Astrocyte (in vitro differentiated cells and primary cell): ENCODE measurements around the gene ZIC4. TPM values are rescaled to one million over a fixed set of nuclear protein-coding genes. Genes with fewer than 3 reads are reported as not detected.

Source experiments
- DNase-seq: peaks from one replicate; pipeline ENCODE4 v3.0.0-alpha.2; 2010; ENCODE audit warnings: low read depth
- FAIRE-seq: peaks from 2 replicates; lab custom pipeline; 2011; peaks lifted over from hg19 to GRCh38; lab: Jason Lieb, UNC
- H2AFZ ChIP-seq: 2 replicates; pipeline ENCODE4 v1.6.0; 2012; ENCODE audit warnings: low read depth, low read length, inconsistent platforms
- H3K27ac ChIP-seq: 2 replicates; pipeline ENCODE4 v1.5.1; 2011; ENCODE audit warnings: low read depth, low read length, inconsistent platforms
- H3K27me3 ChIP-seq: 2 replicates; pipeline ENCODE4 v1.6.0; 2011; ENCODE audit warnings: low read length, inconsistent platforms; ENCODE audit not compliant: insufficient read depth
- H3K36me3 ChIP-seq: 2 replicates; pipeline ENCODE4 v1.5.1; 2011; ENCODE audit warnings: low read length, inconsistent platforms; ENCODE audit not compliant: insufficient read depth
- H3K4me1 ChIP-seq: 2 replicates; pipeline ENCODE4 v1.5.1; 2011; ENCODE audit warnings: low read length, inconsistent platforms; ENCODE audit not compliant: insufficient read depth
- H3K4me2 ChIP-seq: 2 replicates; pipeline ENCODE4 v1.6.0; 2012; ENCODE audit warnings: low read length, inconsistent platforms
- H3K4me3 ChIP-seq: 2 replicates; pipeline ENCODE4 v1.5.1; 2011; ENCODE audit warnings: low read depth, mild to moderate bottlenecking, low read length, inconsistent platforms; ENCODE audit not compliant: insufficient read depth
- H3K79me2 ChIP-seq: 2 replicates; pipeline ENCODE4 v1.6.0; 2012; ENCODE audit warnings: mild to moderate bottlenecking, low read length, inconsistent platforms; ENCODE audit not compliant: insufficient read depth
- H3K9ac ChIP-seq: 2 replicates; pipeline ENCODE4 v1.6.0; 2012; ENCODE audit warnings: mild to moderate bottlenecking, low read length, inconsistent platforms
- H3K9me3 ChIP-seq: 2 replicates; pipeline ENCODE4 v1.5.1; 2012; ENCODE audit warnings: low read depth, mild to moderate bottlenecking, low read length, inconsistent platforms; ENCODE audit not compliant: insufficient read depth
- H4K20me1 ChIP-seq: 2 replicates; pipeline ENCODE4 v1.6.0; 2012; ENCODE audit warnings: low read length, inconsistent platforms; ENCODE audit not compliant: insufficient read depth
- H3K27ac Mint-ChIP-seq: one replicate; pipeline ENCODE4 v1.8.0; 2021; ENCODE audit warnings: mild to moderate bottlenecking, mixed read lengths; ENCODE audit not compliant: unreplicated experiment
- H3K27me3 Mint-ChIP-seq: one replicate; pipeline ENCODE4 v1.8.0; 2021; ENCODE audit warnings: low read depth, mixed read lengths; ENCODE audit not compliant: unreplicated experiment
- H3K36me3 Mint-ChIP-seq: one replicate; pipeline ENCODE4 v1.8.0; 2021; ENCODE audit warnings: low read depth, mixed read lengths; ENCODE audit not compliant: unreplicated experiment
- H3K4me1 Mint-ChIP-seq: one replicate; pipeline ENCODE4 v1.8.0; 2021; ENCODE audit warnings: low read depth, mixed read lengths; ENCODE audit not compliant: unreplicated experiment
- H3K4me3 Mint-ChIP-seq: one replicate; pipeline ENCODE4 v1.8.0; 2021; ENCODE audit warnings: mild to moderate bottlenecking, moderate library complexity, mixed read lengths; ENCODE audit not compliant: unreplicated experiment
- H3K9me3 Mint-ChIP-seq: one replicate; pipeline ENCODE4 v1.8.0; 2021; ENCODE audit warnings: mild to moderate bottlenecking, mixed read lengths; ENCODE audit not compliant: unreplicated experiment
- CTCF ChIP-seq: IDR thresholded peaks from 2 replicates; pipeline ENCODE4 v1.5.1; 2011; ENCODE audit warnings: low read depth, mild to moderate bottlenecking, inconsistent platforms, low read length, moderate library complexity; ENCODE audit not compliant: insufficient read depth
- EZH2 ChIP-seq: IDR thresholded peaks from 2 replicates; pipeline ENCODE4 v1.6.1; 2012; ENCODE audit warnings: mild to moderate bottlenecking, low read length, inconsistent platforms; ENCODE audit not compliant: insufficient read depth
- total RNA-seq: library from RNA; stranded (reverse); gene quantifications from 2 replicates; pipeline ENCODE4 v1.2.1, GENCODE V29; 2021

ZIC4 gene
- total RNA-seq, 1 donor from 2014 or later: not detected

- no peaks in the 10 kb centered on the region for H3K79me2 ChIP-seq
- H3K27me3 ChIP-seq: peaks cover 69% of the 10 kb centered on the region
- DNase-seq: no peak
- TF ChIP-seq CTCF: no peak
- TF ChIP-seq EZH2: peak; percentile 55
- FAIRE-seq: no peak
- peak overlapping the region; percentile 23 for H3K4me2 ChIP-seq
- no peak overlapping the region for H3K27ac ChIP-seq
- no peak overlapping the region for H3K9ac ChIP-seq
- Mint-ChIP-seq H3K27ac (peak overlapping the region; percentile 62), H3K36me3 (no peaks in the 10 kb centered on the region), H3K9me3 (peaks cover 15% of the 10 kb centered on the region), H3K4me1 (no peaks in the 10 kb centered on the region), H3K27me3 (peaks cover 95% of the 10 kb centered on the region), H3K4me3 (no peak overlapping the region)
- no peaks in the 10 kb centered on the region for H3K36me3 ChIP-seq
- H3K9me3 ChIP-seq: peaks cover 4% of the 10 kb centered on the region
- no peaks in the 10 kb centered on the region for H3K4me1 ChIP-seq
- no peaks in the 10 kb centered on the region for H4K20me1 ChIP-seq
- no peak overlapping the region for H2AFZ ChIP-seq
- no peak overlapping the region for H3K4me3 ChIP-seq
Observed at GRCh38 chr3:147377412-147378367, 28.7 kb downstream of the ZIC4 start.

DNA sequence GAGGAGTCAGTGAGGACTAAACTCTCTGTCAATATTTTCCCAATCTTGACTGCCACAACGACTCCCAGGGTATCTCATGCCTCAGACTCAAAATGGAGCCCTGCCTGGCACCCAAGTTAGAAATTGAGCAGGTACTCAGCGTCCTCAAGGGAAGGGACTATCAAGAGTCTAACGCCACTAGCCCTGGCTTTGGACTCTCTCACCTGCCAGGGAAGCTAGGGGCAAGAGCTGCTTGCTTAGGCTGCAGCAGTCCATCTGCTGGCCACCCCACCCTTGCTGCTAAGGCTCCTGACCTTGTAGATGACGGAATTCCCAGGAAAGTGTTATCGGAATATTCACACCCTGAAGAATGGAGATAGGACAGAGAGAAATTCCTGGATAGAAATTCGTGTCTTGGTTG is 33.0 kb downstream of the ZIC4 start:
- Mint-ChIP-seq H3K4me3 (no peak overlapping the region), H3K36me3 (no peaks in the 10 kb centered on the region), H3K4me1 (no peaks in the 10 kb centered on the region), H3K9me3 (peaks cover 18% of the 10 kb centered on the region), H3K27ac (no peak overlapping the region), H3K27me3 (peaks cover 92% of the 10 kb centered on the region)
- Histone ChIP-seq H3K27ac (no peak overlapping the region), H2AFZ (no peak overlapping the region), H3K27me3 (peaks cover 73% of the 10 kb centered on the region), H3K4me1 (no peaks in the 10 kb centered on the region), H3K79me2 (no peaks in the 10 kb centered on the region), H3K9me3 (peaks cover 4% of the 10 kb centered on the region), H3K9ac (no peak overlapping the region), H3K36me3 (no peaks in the 10 kb centered on the region), H3K4me2 (no peak overlapping the region), H3K4me3 (no peak overlapping the region), H4K20me1 (no peaks in the 10 kb centered on the region)
- DNase-seq (no peak), FAIRE-seq (no peak)
- TF ChIP-seq CTCF: no peak
- TF ChIP-seq EZH2: no peak
